ENCODE results near the gene LARP1B.

GRCh38 chr4:128145727-128146126 lies 84.6 kb downstream of the LARP1B start:
- TF ChIP-seq CTCF (IDR thresholded peaks at IDR 0.05), result no peak
- TF ChIP-seq EZH2 (IDR thresholded peaks at IDR 0.05; ENCODE audit: borderline replicate concordance, insufficient read depth, low read depth, low read length, poor library complexity, severe bottlenecking), result no peak

Data from B cell (primary cell).